HepG2 (cell line): ENCODE results near the gene FUT3.

Experiments used
- NFE2L2 ChIP-seq: fragments of 150-350 bp; IDR thresholded peaks from 2 replicates; pipeline ENCODE4 v1.6.1; 2014; ENCODE audit warnings: low read length
- ZFP37 ChIP-seq: sonication (generic); formaldehyde crosslinking; IDR thresholded peaks from 2 replicates; pipeline ENCODE4 v1.4.0; 2020; ENCODE audit warnings: missing genetic modification reagents, borderline replicate concordance
- ZNF225 ChIP-seq: sonication (generic); formaldehyde crosslinking; IDR thresholded peaks from 2 replicates; pipeline ENCODE4 v1.4.0; 2020; ENCODE audit warnings: mild to moderate bottlenecking, missing genetic modification reagents
- TF ChIP-seq, protein P1 (sequence below): sonication (generic); formaldehyde crosslinking; IDR thresholded peaks from 2 replicates; pipeline ENCODE4 v1.5.0; 2020; ENCODE audit warnings: mild to moderate bottlenecking, missing genetic modification reagents, moderate library complexity

DNA sequence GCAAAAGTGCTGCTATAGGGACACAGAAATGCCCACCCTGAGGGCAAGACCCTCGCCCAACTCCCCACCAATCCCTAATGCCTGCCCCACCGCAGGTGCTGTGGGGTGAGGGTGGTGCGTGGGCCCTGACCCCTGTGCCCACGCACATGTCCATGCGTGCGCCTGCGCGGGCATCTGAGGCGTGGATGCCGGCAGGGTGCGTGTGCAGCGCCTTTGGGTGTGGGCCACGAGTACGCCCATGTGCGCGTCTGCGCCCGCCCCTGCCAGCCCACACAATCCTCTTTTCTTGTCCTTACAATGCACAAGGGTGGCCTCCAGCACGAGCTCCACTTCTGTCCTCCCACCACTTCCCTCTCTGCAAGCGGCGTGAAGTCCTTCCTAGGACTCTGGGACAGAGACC lies 26.1 kb downstream of the FUT3 start:
- TF ChIP-seq NFE2L2 = no peak
- no peak for TF ChIP-seq ZFP37 (CRISPR knock-in tag)
- TF ChIP-seq, protein P1, sequence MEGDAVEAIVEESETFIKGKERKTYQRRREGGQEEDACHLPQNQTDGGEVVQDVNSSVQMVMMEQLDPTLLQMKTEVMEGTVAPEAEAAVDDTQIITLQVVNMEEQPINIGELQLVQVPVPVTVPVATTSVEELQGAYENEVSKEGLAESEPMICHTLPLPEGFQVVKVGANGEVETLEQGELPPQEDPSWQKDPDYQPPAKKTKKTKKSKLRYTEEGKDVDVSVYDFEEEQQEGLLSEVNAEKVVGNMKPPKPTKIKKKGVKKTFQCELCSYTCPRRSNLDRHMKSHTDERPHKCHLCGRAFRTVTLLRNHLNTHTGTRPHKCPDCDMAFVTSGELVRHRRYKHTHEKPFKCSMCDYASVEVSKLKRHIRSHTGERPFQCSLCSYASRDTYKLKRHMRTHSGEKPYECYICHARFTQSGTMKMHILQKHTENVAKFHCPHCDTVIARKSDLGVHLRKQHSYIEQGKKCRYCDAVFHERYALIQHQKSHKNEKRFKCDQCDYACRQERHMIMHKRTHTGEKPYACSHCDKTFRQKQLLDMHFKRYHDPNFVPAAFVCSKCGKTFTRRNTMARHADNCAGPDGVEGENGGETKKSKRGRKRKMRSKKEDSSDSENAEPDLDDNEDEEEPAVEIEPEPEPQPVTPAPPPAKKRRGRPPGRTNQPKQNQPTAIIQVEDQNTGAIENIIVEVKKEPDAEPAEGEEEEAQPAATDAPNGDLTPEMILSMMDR (CRISPR knock-in tag) = no peak
- TF ChIP-seq ZNF225 = no peak
